ENCODE data around the gene DPCD. TPM values are rescaled to one million over a fixed set of nuclear protein-coding genes. Genes with fewer than 3 reads are reported as not detected.

Gene DPCD
- total RNA-seq, 2 experiments from 2014 or later = 0.31 to 0.96 TPM

GRCh38 chr10:101571271-101571925, 16.7 kb upstream of the DPCD start:
- H3K36me3 Mint-ChIP-seq (ENCODE audit: low read depth) = no peaks in the 10 kb centered on the region
- no peak overlapping the region for H3K4me3 Mint-ChIP-seq
- ChIA-PET POLR2A (no interaction called here), CTCF (interaction anchor here (0.9 to 3.0 kb wide), 3 partner anchors 16 to 361 kb away, joined by 3 to 16 read pairs (median 8); partner anchors contain the start of genes DPCD and POLL)
- H3K36me3 ChIP-seq (ENCODE audit: insufficient read depth, low read length) = peaks cover 3% of the 10 kb centered on the region
- H3K27me3 Mint-ChIP-seq = peaks cover 33% of the 10 kb centered on the region
- no peak for DNase-seq
- peaks cover 29 to 36% of the 10 kb centered on the region in 2 experiments for H3K27me3 ChIP-seq (ENCODE audit: control insufficient read depth in 1 of 2, insufficient read depth in 2 of 2, low read length in 2 of 2)
- no peak overlapping the region for H3K4me3 ChIP-seq (ENCODE audit: low read length)
- no peak for TF ChIP-seq CTCF (IDR thresholded peaks at IDR 0.05)
- H3K9me3 Mint-ChIP-seq = no peaks in the 10 kb centered on the region
- peaks cover 25% of the 10 kb centered on the region for H3K4me1 ChIP-seq (ENCODE audit: insufficient read depth, low read length)
- H3K4me1 Mint-ChIP-seq (ENCODE audit: low read depth) = no peaks in the 10 kb centered on the region
- intact Hi-C loops (cut with DNase I, micrococcal nuclease) = loop anchor here in 1 of 2 experiments (2.0 kb wide), 1 partner anchor 35 kb away; no protein-coding TSS in a partner anchor
- H3K27ac Mint-ChIP-seq = no peak overlapping the region
- no peak for ATAC-seq (ENCODE audit: poor library complexity)
- H3K27ac ChIP-seq (ENCODE audit: low read depth in 1 of 2, low read length in 2 of 2) = no peak overlapping the region
- peaks cover 0 to 12% of the 10 kb centered on the region in 2 experiments for H3K9me3 ChIP-seq (ENCODE audit: control insufficient read depth in 1 of 2, insufficient read depth in 1 of 2, low read length in 2 of 2)

GRCh38 chr10:101572126-101572525, 16.0 kb upstream of the DPCD start:
- H3K4me1 Mint-ChIP-seq (ENCODE audit: low read depth) = no peaks in the 10 kb centered on the region
- H3K27me3 Mint-ChIP-seq = peaks cover 28% of the 10 kb centered on the region
- no peak overlapping the region for H3K4me3 ChIP-seq (ENCODE audit: low read length)
- no peak overlapping the region for H3K27ac Mint-ChIP-seq
- ChIA-PET POLR2A (no interaction called here), CTCF (no interaction called here)
- H3K27me3 ChIP-seq (ENCODE audit: control insufficient read depth in 1 of 2, insufficient read depth in 2 of 2, low read length in 2 of 2) = peaks cover 25 to 29% of the 10 kb centered on the region in 2 experiments
- ATAC-seq (ENCODE audit: poor library complexity) (no peak), DNase-seq (no peak)
- peaks cover 7% of the 10 kb centered on the region for H3K36me3 ChIP-seq (ENCODE audit: insufficient read depth, low read length)
- H3K4me1 ChIP-seq (ENCODE audit: insufficient read depth, low read length) = peaks cover 19% of the 10 kb centered on the region
- TF ChIP-seq CTCF (IDR thresholded peaks at IDR 0.05) = no peak
- H3K9me3 ChIP-seq (ENCODE audit: control insufficient read depth in 1 of 2, insufficient read depth in 1 of 2, low read length in 2 of 2) = peaks cover 0 to 12% of the 10 kb centered on the region in 2 experiments
- no peak overlapping the region for H3K27ac ChIP-seq (ENCODE audit: low read depth in 1 of 2, low read length in 2 of 2)
- H3K4me3 Mint-ChIP-seq = no peak overlapping the region
- H3K36me3 Mint-ChIP-seq (ENCODE audit: low read depth) = peaks cover 2% of the 10 kb centered on the region
- intact Hi-C loops (cut with DNase I, micrococcal nuclease) = no loop called here
- no peaks in the 10 kb centered on the region for H3K9me3 Mint-ChIP-seq

- DNase-seq (no peak), ATAC-seq (ENCODE audit: poor library complexity) (no peak)
- peaks cover 19% of the 10 kb centered on the region for H3K4me1 ChIP-seq (ENCODE audit: insufficient read depth, low read length)
- CTCF ChIA-PET = no interaction called here
- peaks cover 21% of the 10 kb centered on the region for H3K27me3 Mint-ChIP-seq
- H3K9me3 ChIP-seq (ENCODE audit: control insufficient read depth in 1 of 2, insufficient read depth in 1 of 2, low read length in 2 of 2) = peaks cover 0 to 12% of the 10 kb centered on the region in 2 experiments
- H3K36me3 Mint-ChIP-seq (ENCODE audit: low read depth) = peaks cover 4% of the 10 kb centered on the region
- no peak overlapping the region for H3K27ac Mint-ChIP-seq
- peaks cover 22% of the 10 kb centered on the region in 2 experiments for H3K27me3 ChIP-seq (ENCODE audit: control insufficient read depth in 1 of 2, insufficient read depth in 2 of 2, low read length in 2 of 2)
- no peak for TF ChIP-seq CTCF (IDR thresholded peaks at IDR 0.05)
- H3K36me3 ChIP-seq (ENCODE audit: insufficient read depth, low read length) = peaks cover 12% of the 10 kb centered on the region
- no peaks in the 10 kb centered on the region for H3K9me3 Mint-ChIP-seq
- no peak overlapping the region for H3K4me3 Mint-ChIP-seq
- H3K4me3 ChIP-seq (ENCODE audit: low read length) = no peak overlapping the region
- no peaks in the 10 kb centered on the region for H3K4me1 Mint-ChIP-seq (ENCODE audit: low read depth)
- no peak overlapping the region for H3K27ac ChIP-seq (ENCODE audit: low read depth in 1 of 2, low read length in 2 of 2)
- POLR2A ChIA-PET = no interaction called here
- intact Hi-C loops (cut with DNase I, micrococcal nuclease) = no loop called here
These were observed 15.3 kb upstream of the DPCD start for GRCh38 chr10:101572785-101573184.

Measured in CD4-positive, alpha-beta T cell (primary cell).